GM21786 (cell line): ENCODE results near the gene DNASE1L3.

Experiments used
- ATAC-seq: cut with Tn5 transposase; IDR thresholded peaks from one replicate; pipeline ENCODE4 v1.9.1; 2021; ENCODE audit not compliant: unreplicated experiment

Gene DNASE1L3

DNA sequence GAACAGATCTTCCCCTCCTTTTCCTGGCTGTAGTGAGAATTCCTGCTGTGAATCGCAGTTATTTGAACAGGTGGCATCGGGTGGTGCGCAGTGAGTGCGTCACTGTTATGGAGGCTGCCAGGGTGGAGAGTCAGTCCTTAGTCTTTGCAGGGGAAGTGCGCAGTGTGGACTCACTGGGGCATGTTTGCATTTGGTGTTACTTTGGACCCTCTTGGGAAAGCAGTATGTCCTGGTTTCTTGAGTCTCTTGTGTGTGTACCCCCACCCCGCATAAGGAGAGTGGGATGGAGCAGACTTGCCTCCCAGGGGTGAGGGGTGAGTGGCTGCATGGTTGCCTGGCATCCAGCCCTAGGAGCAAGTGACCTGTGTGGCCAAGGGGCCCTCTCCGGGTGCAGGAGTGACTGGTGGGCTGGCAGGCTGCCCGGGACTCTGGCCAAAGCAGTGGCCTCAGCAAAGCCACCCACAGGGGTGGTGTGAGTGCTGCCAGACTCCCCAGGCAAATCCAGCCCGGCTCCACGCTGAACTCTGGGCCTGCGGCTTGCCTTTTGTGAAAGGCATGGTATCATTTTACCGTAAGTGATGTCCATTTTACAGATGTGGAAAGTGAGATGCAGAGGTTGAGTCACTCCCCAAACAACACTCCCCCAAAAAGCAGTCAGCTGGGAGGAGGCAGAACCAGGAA lies 46.4 kb downstream of the DNASE1L3 start:
- no peak for ATAC-seq

DNA sequence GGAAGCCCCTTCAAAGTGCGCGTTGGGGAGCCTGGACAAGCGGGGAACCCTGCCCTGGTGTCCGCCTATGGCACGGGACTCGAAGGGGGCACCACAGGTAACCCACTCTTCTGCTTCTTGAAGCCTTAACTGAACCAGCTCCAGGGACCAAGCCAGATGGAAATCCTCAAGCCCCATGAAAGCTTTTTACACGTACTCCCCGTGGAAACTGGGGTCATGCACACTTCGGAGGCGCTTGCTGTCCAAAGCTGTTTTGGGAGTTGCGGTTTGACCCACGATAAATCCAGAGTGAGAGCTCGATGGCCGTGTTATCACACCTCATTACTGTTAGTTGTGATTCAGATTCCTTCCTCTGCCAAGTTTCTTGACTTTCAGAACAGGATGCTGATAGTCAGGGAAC lies 47.5 kb downstream of the DNASE1L3 start:
- no peak for ATAC-seq

DNA sequence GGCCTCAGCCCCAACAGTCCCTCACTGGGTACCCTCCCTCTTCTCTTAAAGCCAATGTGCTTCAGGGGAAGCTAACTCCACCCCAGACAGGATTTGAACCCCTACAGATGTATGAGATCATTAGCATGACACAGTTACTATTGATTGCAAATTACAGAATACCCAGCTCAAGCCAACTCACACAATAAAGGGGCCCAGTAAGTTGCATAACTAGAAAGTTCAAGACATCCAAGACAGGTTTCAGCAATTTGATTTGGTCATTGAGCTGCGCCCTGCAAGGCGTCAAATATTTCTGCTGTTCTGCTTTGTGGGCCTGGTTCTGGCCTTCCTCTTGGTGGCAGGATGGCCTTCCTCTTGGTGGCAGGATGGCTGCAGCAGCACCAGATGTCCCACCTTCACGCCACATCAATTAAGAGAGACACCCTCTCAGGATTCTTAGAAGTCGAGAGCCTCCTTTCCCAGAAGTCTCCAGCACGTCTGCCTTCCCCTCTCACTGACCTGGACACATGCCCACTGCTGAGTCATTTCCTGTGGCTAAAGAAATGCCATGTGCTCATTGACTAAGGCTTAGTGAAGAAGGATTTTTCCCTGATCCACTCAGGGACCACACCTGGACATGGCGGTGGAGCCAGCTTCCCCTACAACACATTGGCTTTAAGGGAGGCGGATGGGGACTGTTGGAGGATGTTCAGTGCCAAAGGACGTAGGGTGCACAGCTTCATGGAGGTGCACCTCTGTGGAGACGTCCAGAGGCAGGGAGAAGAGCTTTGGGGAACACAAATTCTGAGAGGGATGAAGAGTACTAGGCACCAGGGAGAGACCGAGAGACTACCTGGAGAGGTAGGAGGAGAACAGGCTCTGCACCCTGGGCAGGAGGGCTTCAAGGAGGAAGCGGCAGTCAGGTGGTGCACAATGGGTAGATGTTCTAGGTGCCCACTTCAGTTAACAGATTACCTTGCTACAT lies 49.1 kb downstream of the DNASE1L3 start:
- no peak for ATAC-seq

DNA sequence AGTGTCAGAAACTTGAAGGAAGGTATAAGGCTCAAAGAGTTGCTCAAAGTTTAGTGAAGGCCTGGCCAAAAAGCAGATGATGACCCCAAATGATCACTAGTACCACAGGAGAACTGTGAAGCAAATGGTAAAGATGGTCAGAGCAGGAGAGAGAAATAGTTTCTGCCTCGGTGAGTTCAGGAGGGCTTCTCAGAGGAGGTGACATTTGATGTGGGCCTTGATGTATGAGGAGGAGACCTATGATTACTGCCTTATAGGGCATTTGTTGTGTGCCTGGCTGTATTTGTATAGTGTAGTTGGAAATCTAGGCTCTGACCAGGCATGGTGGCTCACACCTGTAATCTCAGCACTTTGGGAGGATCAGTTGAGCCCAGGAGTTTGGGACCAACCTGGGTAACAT lies 50.4 kb downstream of the DNASE1L3 start:
- ATAC-seq, result no peak

DNA sequence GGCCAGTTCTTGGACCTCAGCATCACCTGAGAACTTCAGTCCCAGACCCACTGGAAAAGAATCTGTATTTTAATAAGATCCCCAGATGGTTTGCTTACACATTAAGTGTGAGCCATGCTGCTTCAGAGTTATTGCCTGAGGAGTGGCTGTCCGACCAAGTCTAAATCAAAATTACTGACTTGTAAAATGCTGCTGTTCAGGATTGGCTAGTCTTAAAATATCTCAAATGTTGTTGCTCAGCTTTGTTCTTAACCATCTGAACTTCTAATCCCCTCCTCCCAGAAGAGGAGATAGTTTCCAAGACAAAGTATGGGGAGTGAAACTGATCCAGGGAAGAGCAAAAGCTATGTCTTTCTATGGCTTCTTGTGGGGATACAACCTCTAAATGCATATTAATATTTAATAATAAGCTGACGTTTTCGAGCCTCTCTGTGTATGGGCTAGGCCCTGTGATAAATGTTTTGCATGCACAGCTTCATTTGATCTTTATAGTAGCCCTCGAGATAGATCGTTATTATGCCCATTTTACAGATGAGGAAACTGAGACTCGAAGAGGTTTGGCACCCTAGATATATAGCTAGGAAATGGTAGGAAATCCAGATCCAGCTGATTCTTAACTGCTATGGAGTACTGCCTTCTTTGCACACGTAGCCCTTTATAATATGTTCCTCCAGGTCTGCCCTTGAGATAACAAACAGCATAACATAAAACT lies 52.2 kb downstream of the DNASE1L3 start:
- ATAC-seq, result no peak

DNA sequence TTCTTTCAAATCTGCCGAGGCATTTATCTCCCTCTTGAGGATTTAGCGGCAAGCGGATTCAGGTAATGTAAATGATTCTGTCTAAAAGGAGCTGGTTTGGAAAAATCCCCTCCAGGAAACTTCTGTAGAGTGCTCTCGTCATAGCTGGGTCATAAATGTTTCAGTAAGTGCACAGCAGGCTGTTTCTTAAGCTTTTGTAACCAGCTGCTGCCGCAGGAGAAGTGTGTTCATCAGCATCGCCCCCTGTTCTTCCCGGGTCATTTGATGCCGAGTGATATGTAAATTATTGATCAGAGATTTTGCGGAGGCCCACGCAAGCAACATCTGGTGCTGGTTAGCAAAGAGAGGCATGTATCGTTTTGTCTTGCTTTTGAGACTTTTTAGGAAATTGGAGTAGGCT lies 53.1 kb downstream of the DNASE1L3 start:
- ATAC-seq, result no peak

DNA sequence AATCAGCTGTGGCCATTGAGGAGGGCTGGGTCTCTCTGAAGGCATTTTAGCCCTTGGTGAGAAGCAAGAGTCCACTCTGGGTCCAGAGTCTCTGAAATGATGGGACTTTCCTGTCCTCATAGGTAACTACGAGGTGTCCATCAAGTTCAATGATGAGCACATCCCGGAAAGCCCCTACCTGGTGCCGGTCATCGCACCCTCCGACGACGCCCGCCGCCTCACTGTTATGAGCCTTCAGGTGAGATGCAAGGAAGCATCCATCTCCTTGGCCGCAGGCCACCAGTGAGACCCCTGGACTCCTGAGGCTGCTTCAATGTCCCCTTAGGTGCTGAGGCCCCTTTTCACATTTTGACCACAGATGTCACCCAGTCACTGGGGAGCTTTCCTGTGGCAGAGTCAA lies 54.9 kb downstream of the DNASE1L3 start:
- ATAC-seq, result no peak

DNA sequence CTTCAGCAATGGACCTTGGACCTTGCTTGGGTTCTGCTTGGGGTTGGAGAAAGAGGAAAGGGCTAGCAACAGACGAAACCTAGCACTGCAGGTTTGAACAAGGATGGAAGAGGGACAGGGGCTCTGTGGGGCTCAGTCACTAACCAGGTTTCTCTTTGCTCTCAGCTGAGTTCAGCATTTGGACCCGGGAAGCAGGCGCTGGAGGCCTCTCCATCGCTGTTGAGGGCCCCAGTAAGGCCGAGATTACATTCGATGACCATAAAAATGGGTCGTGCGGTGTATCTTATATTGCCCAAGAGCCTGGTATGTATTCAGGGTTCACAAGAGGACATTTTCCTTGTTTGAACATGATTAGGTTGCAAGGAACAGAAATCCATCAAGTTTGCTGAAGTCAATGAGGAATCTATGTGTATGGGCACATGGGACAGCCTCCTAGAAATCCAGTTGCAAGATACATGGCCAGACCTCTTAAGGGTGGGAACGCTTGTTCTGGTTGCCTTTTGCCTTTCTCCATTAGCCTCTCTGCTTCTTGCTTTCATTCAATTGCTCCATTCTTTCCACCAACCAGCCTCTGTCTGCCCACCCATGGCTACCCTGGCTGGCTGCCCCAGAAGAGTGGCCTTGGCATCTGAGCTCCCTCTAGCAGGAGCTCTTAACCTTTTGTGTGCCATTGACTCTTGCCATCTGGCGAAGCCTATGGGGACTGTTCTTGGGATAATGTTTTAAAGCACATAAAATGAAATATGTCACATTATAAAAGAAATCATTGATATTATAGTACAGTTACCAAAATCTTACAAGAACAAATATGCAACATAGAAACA lies 55.9 kb downstream of the DNASE1L3 start:
- ATAC-seq, result no peak

DNA sequence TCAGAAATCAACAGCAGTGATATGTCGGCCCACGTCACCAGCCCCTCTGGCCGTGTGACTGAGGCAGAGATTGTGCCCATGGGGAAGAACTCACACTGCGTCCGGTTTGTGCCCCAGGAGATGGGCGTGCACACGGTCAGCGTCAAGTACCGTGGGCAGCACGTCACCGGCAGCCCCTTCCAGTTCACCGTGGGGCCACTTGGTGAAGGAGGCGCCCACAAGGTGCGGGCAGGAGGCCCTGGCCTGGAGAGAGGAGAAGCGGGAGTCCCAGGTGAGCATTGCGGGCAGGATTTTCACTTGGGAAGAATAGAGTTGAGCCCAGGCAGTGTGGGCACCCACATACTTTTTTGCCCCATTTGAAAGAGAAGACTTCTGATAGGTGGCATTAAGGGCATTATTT lies 57.4 kb downstream of the DNASE1L3 start:
- no peak for ATAC-seq

DNA sequence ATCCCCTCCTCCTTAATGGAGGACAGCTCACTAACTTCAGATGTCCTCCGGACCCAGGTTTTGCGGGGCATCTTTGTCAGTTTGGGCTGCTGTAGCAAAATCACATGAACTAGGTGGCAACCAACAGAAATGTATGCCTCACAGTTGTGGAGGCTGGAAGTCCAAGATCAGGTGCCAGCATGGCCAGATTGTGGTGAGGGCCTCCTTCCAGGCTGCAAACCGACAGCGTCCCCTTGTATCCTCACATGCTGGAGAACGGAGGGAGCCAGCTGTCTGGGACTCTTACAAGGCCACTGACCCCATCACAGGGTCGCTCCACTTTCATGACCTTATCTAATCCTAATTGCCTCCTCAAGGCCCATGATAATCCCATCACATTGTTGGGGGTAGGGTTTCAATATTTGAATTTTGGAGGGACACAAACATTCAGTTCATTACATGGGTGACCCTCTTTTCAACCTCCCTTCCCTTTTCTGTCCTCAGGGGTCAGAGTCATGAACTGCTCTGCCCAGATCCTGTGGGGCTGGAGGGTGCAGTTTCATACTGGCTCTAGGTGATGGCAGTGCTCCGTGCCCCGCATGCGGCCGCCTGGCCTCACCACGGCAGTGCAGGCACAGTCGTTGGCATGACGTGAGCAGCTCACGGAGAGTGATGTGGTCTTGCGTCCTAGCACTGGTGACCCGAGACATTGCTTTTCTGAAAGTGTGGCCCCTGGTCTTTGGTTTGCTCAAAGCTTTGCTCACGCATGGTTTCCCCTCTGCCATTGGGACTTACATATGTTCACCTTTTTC lies 58.4 kb downstream of the DNASE1L3 start:
- ATAC-seq, result no peak

DNA sequence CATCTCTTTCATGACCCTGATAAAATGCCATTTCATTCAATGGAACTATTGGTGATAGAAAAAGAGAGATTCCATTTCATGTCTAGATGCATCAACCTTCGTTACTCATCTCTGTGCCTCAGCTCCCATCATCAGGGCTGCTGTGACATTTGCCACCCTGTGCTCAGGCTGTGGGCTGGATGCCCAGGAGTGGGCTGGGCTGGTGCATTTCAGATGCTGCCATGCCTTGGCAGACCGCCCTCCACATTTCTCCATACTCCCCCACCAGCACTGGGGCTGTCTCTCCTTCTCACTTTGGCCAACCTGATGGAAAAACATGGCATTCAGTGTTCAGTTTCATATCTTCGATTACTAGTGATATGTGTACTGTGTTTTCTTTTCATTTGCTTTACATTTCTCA lies 59.1 kb downstream of the DNASE1L3 start:
- no peak for ATAC-seq

DNA sequence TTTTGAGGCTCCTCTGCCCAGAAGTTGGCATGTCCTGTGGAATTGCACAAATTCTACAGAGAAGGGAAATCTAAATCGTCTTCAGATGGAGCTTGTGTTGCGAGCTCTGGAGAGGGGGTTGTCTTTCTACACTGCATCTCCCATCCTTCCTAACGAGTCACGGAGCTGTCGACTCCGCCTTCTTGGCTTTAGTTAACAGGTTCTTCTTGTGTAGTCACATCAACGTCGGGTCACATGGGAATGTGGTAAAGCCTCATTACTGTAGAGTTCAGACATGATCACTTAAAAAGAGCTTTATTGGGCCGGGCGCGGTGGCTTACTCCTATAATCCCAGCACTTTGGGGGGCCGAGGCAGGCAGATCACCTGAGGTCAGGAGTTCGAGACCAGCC lies 60.0 kb downstream of the DNASE1L3 start:
- no peak for ATAC-seq

DNA sequence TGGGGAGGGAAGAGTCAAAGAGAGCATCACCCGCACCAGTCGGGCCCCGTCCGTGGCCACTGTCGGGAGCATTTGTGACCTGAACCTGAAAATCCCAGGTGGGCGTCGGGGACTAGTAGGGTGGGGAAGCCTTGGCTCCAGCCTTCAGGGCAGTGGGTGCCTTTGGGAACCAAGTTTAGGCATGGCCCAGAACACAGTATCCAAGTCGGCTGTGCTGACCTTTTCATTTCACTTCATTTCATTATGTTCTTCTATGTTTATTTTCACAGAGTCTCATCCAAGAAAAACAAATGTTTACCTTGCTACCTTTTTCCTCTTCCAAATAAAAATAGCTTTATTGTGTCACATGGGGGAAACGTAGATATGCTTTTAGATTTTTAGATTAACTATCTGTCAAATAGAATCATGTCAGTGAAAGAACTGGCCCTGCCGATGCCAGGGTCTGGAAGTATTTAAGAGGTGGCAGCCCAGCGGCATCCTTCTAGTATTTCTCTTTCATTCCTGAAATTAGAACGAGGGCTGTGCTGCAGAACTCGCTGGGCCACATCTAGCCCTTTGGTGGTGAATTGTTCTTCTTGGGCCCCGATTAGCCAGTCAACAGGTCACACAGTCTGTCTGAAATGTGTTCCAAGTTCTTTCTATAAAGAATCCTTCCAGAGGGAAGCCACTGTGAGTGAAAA lies 60.5 kb downstream of the DNASE1L3 start:
- no peak for ATAC-seq

DNA sequence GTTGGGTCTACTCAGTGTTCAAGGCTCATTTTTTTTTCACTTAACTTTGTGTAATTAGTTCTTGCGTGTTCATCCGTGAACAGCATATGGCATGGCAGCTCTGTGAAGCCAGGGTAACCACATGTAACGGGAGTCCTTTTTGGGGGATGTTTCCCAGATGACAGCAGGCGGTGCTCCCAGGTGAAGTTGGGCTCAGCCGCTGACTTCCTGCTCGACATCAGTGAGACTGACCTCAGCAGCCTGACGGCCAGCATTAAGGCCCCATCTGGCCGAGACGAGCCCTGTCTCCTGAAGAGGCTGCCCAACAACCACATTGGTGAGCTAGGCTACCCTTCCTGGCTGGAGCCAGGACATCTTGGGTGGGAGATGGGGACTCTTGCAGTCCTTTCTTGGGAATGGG lies 62.7 kb downstream of the DNASE1L3 start:
- ATAC-seq, result no peak

DNA sequence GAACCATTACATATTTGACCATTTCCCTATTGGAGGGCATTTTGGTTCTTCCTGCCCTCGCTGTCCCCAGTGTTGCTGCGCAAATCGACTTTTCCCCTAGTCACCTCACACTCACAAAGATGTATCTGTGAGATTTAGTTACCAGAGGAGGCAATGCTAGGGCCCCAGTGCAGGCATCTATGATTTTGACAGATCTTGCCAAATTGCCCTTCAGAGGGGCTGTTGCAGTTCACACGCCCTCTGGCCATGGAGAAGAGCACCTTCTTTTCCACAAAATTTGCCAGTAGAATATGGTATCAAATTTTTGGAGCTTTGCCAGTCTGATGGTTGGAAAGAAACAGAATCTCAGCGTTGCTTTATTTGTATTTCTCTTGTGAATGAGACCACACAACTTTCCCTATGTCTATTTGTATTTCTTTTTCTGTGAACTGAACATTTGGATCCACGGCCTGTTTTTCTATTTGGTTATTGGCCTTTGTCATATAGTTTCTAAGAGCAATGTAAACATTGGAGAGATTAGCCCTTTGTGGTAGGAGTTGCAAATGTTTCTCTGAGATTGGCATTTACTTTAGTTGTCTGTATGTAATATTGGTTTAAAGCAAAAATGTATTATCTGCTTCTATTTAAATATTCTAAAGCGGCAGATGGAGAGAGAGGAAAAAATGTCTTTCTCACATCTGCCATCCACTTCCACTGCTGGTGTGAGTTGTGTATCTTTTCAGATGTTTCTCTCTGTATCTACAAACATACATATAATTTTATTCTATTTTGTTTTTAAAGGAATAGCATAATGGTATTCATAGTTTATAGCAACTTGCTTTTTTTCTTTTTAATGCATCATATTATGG lies 66.1 kb downstream of the DNASE1L3 start:
- ATAC-seq, result no peak

DNA sequence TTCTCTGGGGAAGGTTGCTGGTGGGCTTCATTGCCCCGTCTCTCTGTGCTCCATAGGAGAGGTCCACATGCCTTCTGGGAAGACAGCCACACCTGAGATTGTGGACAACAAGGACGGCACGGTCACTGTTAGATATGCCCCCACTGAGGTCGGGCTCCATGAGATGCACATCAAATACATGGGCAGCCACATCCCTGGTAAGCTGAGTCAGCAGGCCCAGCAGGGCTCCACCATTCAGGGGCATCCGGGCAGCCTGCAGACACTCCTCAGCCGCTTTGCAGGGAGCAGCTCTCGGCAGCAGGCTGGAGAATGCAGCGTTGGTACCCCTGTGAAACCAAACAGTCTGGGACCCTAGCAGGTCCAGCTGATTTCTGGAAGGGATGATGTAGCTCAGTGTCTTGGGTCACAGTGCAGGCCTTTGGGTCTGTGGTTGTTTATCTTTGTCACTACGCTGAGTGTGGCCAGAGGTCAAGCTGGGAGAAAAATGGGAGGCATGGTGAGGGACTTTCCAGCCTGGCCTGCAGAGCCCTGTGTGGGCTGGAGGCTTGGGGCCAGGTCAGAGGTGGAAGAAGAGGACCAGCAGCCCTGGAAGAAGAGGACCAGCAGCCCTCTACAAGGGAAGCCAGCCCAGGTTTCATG lies 67.2 kb downstream of the DNASE1L3 start:
- ATAC-seq, result no peak
